ENCODE data around the gene P2RY2. TPM values are rescaled to one million over a fixed set of nuclear protein-coding genes. Genes with fewer than 3 reads are reported as not detected.
A peak's percentile ranks its signal among the peaks of the same experiment; 100 is the strongest.

The P2RY2 gene
- total and polyA plus RNA-seq, 8 donors, result 0.81 to 13.3 (median 1.3) TPM; not detected in 3

GRCh38 chr11:73281796-73282660 is 63.9 kb downstream of the P2RY2 start:
- Histone ChIP-seq H3K27me3 (no peaks in the 10 kb centered on the region), H3K4me3 (no peak overlapping the region), H3K4me1 (peaks cover 0 to under 1% (median 0%) of the 10 kb centered on the region in 4 donors), H3K36me3 (no peaks in the 10 kb centered on the region), H3K27ac (peak overlapping the region in 1 of 5 donors; percentile 10), H3K9me3 (no peaks in the 10 kb centered on the region)
- TF ChIP-seq POLR2AphosphoS5 (IDR thresholded peaks at IDR 0.05), result no peak
- TF ChIP-seq POLR2A (IDR thresholded peaks at IDR 0.05), result no peak
- no peak for TF ChIP-seq CTCF (IDR thresholded peaks at IDR 0.05)
- TF ChIP-seq EP300 (IDR thresholded peaks at IDR 0.05), result no peak
- WGBS, 5 donors, result 78 to 95% (median 87%) methylated on average over 2 to 3 of the region's 3 CpGs
- no peak for DNase-seq
- intact Hi-C loops (cut with DNase I; ENCODE audit: low total_unique reads), result no loop called here

- Histone ChIP-seq H3K4me3 (no peak overlapping the region), H3K27me3 (no peaks in the 10 kb centered on the region), H3K9me3 (no peaks in the 10 kb centered on the region), H3K36me3 (no peaks in the 10 kb centered on the region), H3K27ac (no peak overlapping the region), H3K4me1 (peaks cover 0 to 13% (median 8%) of the 10 kb centered on the region in 4 donors)
- intact Hi-C loops (cut with DNase I; ENCODE audit: low total_unique reads), result no loop called here
- 75 to 79% (median 76%) methylated on average over 10 of the region's 10 CpGs for WGBS, 5 donors
- TF ChIP-seq CTCF (IDR thresholded peaks at IDR 0.05) (no peak), POLR2A (IDR thresholded peaks at IDR 0.05) (no peak), EP300 (IDR thresholded peaks at IDR 0.05) (no peak), POLR2AphosphoS5 (IDR thresholded peaks at IDR 0.05) (no peak)
- no peak for DNase-seq
Observed at GRCh38 chr11:73283276-73284000, 65.4 kb downstream of the P2RY2 start.

- Histone ChIP-seq H3K27ac (no peak overlapping the region), H3K4me3 (no peak overlapping the region), H3K27me3 (no peaks in the 10 kb centered on the region), H3K4me1 (peaks cover 6 to 20% (median 14%) of the 10 kb centered on the region in 4 donors), H3K9me3 (no peaks in the 10 kb centered on the region), H3K36me3 (no peaks in the 10 kb centered on the region)
- TF ChIP-seq CTCF (IDR thresholded peaks at IDR 0.05) (no peak), EP300 (IDR thresholded peaks at IDR 0.05) (no peak), POLR2A (IDR thresholded peaks at IDR 0.05) (no peak), POLR2AphosphoS5 (IDR thresholded peaks at IDR 0.05) (no peak)
- DNase-seq, result no peak
- 61 to 91% (median 83%) methylated on average over 2 to 3 of the region's 3 CpGs for whole genome bisulfite sequencing, 5 donors
- intact Hi-C loops (cut with DNase I; ENCODE audit: low total_unique reads), result no loop called here
Observed at GRCh38 chr11:73284106-73284505, 66.0 kb downstream of the P2RY2 start.

GRCh38 chr11:73285721-73286120 is 67.6 kb downstream of the P2RY2 start:
- Histone ChIP-seq H3K27me3 (no peaks in the 10 kb centered on the region), H3K36me3 (no peaks in the 10 kb centered on the region), H3K27ac (no peak overlapping the region), H3K4me1 (peaks cover 9 to 29% (median 21%) of the 10 kb centered on the region in 4 donors), H3K4me3 (no peak overlapping the region), H3K9me3 (no peaks in the 10 kb centered on the region)
- DNase-seq, result no peak
- no peak for TF ChIP-seq POLR2A (IDR thresholded peaks at IDR 0.05)
- TF ChIP-seq CTCF (IDR thresholded peaks at IDR 0.05), result no peak
- TF ChIP-seq POLR2AphosphoS5 (IDR thresholded peaks at IDR 0.05), result no peak
- TF ChIP-seq EP300 (IDR thresholded peaks at IDR 0.05), result no peak
- intact Hi-C loops (cut with DNase I; ENCODE audit: low total_unique reads), result no loop called here
- WGBS, 5 donors, result 60 to 94% (median 90%) methylated on average over 1 of the region's 1 CpG
